Thoracic aorta (tissue), 2 donors: ENCODE data around the gene RPS29. TPM values are rescaled to one million over a fixed set of nuclear protein-coding genes. Genes with fewer than 3 reads are reported as not detected.

Source experiments
- ATAC-seq: fragments of 150-250 bp; one replicate; pipeline ENCODE4 v1.8.0; 2017; ENCODE audit warnings: low read depth; ENCODE audit not compliant: insufficient number of reproducible peaks, low FRiP score
- DNase-seq: peaks from one replicate; pipeline ENCODE4 v3.0.0-alpha.2; 2020; ENCODE audit warnings: low spot score
- H3K27ac ChIP-seq, 2 donors: fragments of 200-600 bp; sonication (generic); 1 replicate in 1 of 2; 2 replicates in 1 of 2; pipeline ENCODE4 v1.5.1; 2016; ENCODE audit warnings: mild to moderate bottlenecking in 2 of 2, moderate library complexity in 2 of 2
- H3K27me3 ChIP-seq: fragments of 200-600 bp; sonication (generic); replicated peaks from 2 replicates; pipeline ENCODE4 v1.6.0; 2016; ENCODE audit warnings: mild to moderate bottlenecking; ENCODE audit not compliant: insufficient read depth
- H3K36me3 ChIP-seq: fragments of 200-600 bp; sonication (generic); one replicate; pipeline ENCODE4 v1.5.1; 2016
- H3K4me1 ChIP-seq, 2 donors: fragments of 200-600 bp; sonication (generic); 1 replicate in 1 of 2; 2 replicates in 1 of 2; pipeline versions ENCODE4 v1.5.1 to v1.6.0; 2016; ENCODE audit warnings: low read depth in 2 of 2, mild to moderate bottlenecking in 1 of 2; ENCODE audit not compliant: control insufficient read depth in 1 of 2
- H3K4me3 ChIP-seq: fragments of 200-600 bp; sonication (generic); 2 replicates; pipeline ENCODE4 v1.5.1; 2016; ENCODE audit warnings: mild to moderate bottlenecking
- H3K9me3 ChIP-seq: fragments of 200-600 bp; sonication (generic); 2 replicates; pipeline ENCODE4 v1.5.1; 2016
- total RNA-seq, 2 donors: library from RNA; depleted of rRNA; stranded (reverse); fragments of >200 nt; gene quantifications; one replicate each; pipeline versions ENCODE4 v1.1.0 to v1.2.3, GENCODE V29; 2016
- TF ChIP-seq, protein P1 (sequence below): fragments of 200-600 bp; sonication (generic); IDR thresholded peaks from one replicate; pipeline ENCODE4 v1.5.1; 2019; ENCODE audit warnings: antibody characterized with exemption

Gene RPS29
- 1,000 to 10,000 TPM; 2,433 to 4,116 TPM for total RNA-seq

- ATAC-seq: peak; percentile 99
- Histone ChIP-seq H3K27ac (peak within 1 kb of the TSS; percentile 89), H3K4me1 (peaks cover 21 to 24% of the 10 kb centered on the region in 2 donors), H3K36me3 (peaks cover 7% of the 10 kb centered on the region), H3K9me3 (no peaks in the 10 kb centered on the region), H3K4me3 (peak within 1 kb of the TSS; percentile 95), H3K27me3 (no peaks in the 10 kb centered on the region)
- TF ChIP-seq, protein P1, sequence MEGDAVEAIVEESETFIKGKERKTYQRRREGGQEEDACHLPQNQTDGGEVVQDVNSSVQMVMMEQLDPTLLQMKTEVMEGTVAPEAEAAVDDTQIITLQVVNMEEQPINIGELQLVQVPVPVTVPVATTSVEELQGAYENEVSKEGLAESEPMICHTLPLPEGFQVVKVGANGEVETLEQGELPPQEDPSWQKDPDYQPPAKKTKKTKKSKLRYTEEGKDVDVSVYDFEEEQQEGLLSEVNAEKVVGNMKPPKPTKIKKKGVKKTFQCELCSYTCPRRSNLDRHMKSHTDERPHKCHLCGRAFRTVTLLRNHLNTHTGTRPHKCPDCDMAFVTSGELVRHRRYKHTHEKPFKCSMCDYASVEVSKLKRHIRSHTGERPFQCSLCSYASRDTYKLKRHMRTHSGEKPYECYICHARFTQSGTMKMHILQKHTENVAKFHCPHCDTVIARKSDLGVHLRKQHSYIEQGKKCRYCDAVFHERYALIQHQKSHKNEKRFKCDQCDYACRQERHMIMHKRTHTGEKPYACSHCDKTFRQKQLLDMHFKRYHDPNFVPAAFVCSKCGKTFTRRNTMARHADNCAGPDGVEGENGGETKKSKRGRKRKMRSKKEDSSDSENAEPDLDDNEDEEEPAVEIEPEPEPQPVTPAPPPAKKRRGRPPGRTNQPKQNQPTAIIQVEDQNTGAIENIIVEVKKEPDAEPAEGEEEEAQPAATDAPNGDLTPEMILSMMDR: no peak
- DNase-seq: peak; percentile 96
Measured at GRCh38 chr14:49585803-49586672, at the start of gene RPS29. Gene RPS29, minus strand, starts transcription at chr14:49586380. Its CDS starts 34 bp downstream, at chr14:49586346.

DNA sequence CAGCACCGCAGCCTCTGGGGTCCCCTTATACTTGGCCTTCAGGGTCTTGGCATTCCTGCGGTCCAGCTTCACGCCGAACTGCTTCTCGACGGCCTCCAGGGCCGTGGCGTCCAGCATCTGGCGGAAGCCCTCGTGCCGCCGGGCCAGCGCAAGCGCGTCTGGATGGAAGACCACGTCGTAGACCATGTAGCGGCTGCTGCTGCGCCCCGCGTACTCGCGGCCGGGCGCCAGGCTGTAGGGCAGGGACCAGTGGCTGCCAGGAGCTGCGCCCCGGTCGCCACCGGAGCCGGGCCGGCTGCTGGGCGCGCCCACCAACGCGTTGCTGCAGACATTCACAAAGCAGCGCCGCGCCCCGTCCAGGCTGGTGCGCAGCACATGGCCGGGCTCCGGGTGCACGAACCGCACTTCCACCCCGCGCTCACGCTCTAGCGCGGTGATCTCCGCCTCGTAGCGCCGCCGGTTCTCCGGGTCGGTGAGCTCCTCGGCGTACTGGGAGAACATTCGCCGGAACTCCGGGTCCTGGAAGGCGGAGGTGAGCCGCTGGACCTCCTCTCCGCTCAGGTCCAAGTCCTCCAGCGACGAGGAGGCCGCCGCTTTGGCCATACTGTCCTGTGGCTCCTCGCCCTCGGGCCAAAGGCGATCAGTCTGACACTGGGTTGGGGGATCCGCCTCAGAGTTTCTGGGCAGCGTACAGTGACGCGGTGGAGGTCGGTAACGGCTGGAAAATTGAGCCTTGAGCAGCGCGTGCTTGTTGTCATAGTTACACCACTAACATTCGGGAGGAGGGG lies 48.6 kb upstream of the RPS29 start, which contains the start of gene DNAAF2:
TSS of gene DNAAF2 (minus strand) at position 698 of the 788 bp plus-strand sequence. CDS start at position 603, 95 bp downstream.
- Histone ChIP-seq H3K9me3 (no peaks in the 10 kb centered on the region), H3K36me3 (peaks cover under 1% of the 10 kb centered on the region), H3K4me1 (peaks cover 21 to 32% of the 10 kb centered on the region in 2 donors), H3K27ac (peak within 1 kb of the TSS; percentile 93 to 98), H3K4me3 (peak within 1 kb of the TSS; percentile 97), H3K27me3 (no peaks in the 10 kb centered on the region)
- peak; percentile 14 for DNase-seq
- TF ChIP-seq, protein P1: no peak
- ATAC-seq: peak; percentile 68

DNA sequence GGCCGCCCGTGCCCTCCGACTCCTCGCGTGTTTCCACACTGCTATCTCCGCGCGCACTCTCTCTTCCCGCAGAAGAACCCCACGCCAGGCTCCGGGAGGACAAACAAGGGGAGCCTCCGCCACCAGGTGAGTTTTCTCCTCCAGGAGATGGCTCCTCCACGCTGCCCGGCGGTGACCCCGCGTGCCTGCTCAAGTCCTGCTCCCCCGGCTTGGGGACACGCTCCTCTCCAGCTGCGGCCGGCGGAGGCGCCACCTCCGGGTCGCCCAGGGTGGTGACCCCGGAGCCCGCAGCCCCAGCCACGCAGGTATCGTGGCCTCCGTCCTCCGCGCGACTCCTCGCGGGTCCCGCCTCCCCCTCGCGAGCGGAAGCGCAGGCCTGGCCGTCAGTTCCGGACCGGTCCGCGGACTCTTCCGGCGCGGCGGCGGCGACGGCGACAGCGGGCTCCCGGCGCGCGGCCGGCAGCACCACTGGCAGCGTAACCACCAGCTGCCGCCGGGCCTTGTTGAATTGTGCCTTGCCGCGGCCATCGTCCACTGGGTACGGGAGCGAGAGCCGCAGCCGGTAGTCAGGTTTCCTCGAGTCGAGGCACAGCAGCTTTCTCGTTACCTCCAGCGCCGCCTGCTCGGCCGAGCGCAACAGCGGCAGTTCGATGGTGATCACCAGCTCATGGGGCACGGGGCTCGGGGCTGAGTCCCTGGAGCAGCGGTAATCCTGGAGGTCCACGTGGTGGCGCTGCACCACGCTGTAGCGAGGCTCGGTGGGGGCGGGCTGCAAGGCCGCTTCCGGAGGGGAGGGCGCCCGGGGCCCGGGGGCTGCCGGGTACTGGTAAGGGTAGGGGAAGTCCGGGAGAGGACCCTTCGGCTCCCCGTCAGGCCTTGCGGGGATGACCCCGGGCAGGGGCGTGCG lies 47.7 kb upstream of the RPS29 start:
- Histone ChIP-seq H3K36me3 (no peaks in the 10 kb centered on the region), H3K27me3 (no peaks in the 10 kb centered on the region), H3K27ac (peak overlapping the region; percentile 93 to 98), H3K9me3 (no peaks in the 10 kb centered on the region), H3K4me1 (peaks cover 21 to 32% of the 10 kb centered on the region in 2 donors), H3K4me3 (peak overlapping the region; percentile 97)
- TF ChIP-seq, protein P1: peak; percentile 67
- DNase-seq (peak; percentile 77), ATAC-seq (peak; percentile 87)

- TF ChIP-seq, protein P1: no peak
- H3K27me3 ChIP-seq: no peaks in the 10 kb centered on the region
- DNase-seq: no peak
- peak overlapping the region in 1 of 2 donors; percentile 31 for H3K27ac ChIP-seq
- peaks cover 27 to 39% of the 10 kb centered on the region in 2 donors for H3K4me1 ChIP-seq
- no peak for ATAC-seq
- H3K4me3 ChIP-seq: no peak overlapping the region
- no peaks in the 10 kb centered on the region for H3K9me3 ChIP-seq
- peaks cover 7% of the 10 kb centered on the region for H3K36me3 ChIP-seq
Measured at GRCh38 chr14:49623941-49624839, 38.0 kb upstream of the RPS29 start.
